ENCODE measurements around the gene PPP1R36. TPM values are rescaled to one million over a fixed set of nuclear protein-coding genes. Genes with fewer than 3 reads are reported as not detected.

The PPP1R36 gene
- total and polyA plus RNA-seq, 2 of the 13 experiments (the other 11 are each of a cell fraction or from before 2014, with no cell fraction given) = 0.11 to 0.17 TPM

DNA sequence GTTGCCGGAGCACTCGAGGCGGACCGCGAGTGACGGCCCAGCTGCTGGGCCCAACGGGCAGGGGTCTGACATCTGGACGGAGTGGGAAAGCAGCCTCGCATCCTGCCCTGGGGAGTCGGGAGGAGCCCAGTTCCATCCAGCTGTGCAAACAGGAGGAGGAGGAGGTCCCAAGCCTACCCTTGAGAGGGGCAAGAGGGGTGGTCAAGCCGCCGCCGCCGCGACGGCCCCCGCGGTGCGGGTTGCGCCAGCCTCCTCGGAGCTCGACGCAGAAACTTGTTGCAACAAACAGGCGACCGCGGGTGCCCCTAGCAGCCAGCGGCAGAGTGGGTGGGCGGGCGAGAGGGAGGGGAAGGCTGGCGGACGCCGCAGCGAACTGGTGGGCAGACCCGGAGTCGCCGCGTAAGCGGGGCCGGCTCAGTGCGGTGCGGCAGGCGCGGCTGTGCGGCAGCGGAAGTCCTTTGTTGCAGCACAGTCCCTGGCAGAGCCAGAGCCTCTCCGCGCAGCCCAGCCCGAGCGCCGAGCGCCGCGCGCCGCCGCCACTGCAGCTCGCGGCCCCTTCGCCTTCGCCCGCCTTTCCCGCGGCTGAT is 45.4 kb upstream of the PPP1R36 start, which contains the start of gene ZBTB1 (continued):
- TF ChIP-seq, protein P1, sequence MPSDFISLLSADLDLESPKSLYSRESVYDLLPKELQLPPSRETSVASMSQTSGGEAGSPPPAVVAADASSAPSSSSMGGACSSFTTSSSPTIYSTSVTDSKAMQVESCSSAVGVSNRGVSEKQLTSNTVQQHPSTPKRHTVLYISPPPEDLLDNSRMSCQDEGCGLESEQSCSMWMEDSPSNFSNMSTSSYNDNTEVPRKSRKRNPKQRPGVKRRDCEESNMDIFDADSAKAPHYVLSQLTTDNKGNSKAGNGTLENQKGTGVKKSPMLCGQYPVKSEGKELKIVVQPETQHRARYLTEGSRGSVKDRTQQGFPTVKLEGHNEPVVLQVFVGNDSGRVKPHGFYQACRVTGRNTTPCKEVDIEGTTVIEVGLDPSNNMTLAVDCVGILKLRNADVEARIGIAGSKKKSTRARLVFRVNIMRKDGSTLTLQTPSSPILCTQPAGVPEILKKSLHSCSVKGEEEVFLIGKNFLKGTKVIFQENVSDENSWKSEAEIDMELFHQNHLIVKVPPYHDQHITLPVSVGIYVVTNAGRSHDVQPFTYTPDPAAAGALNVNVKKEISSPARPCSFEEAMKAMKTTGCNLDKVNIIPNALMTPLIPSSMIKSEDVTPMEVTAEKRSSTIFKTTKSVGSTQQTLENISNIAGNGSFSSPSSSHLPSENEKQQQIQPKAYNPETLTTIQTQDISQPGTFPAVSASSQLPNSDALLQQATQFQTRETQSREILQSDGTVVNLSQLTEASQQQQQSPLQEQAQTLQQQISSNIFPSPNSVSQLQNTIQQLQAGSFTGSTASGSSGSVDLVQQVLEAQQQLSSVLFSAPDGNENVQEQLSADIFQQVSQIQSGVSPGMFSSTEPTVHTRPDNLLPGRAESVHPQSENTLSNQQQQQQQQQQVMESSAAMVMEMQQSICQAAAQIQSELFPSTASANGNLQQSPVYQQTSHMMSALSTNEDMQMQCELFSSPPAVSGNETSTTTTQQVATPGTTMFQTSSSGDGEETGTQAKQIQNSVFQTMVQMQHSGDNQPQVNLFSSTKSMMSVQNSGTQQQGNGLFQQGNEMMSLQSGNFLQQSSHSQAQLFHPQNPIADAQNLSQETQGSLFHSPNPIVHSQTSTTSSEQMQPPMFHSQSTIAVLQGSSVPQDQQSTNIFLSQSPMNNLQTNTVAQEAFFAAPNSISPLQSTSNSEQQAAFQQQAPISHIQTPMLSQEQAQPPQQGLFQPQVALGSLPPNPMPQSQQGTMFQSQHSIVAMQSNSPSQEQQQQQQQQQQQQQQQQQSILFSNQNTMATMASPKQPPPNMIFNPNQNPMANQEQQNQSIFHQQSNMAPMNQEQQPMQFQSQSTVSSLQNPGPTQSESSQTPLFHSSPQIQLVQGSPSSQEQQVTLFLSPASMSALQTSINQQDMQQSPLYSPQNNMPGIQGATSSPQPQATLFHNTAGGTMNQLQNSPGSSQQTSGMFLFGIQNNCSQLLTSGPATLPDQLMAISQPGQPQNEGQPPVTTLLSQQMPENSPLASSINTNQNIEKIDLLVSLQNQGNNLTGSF (CRISPR knock-in tag; IDR thresholded peaks at IDR 0.05) = no peak; the same call in 1 of the 2 replicates
- TF ChIP-seq ZNF644 (CRISPR knock-in tag; IDR thresholded peaks at IDR 0.05; ENCODE audit: low read depth) (no peak), ARID4A (CRISPR knock-in tag; IDR thresholded peaks at IDR 0.05; ENCODE audit: borderline replicate concordance) (no peak; the same call in 1 of the 2 replicates), ZNF83 (CRISPR knock-in tag; IDR thresholded peaks at IDR 0.05; ENCODE audit: borderline replicate concordance) (no peak; the same call in 1 of the 2 replicates), ZNF703 (CRISPR knock-in tag; IDR thresholded peaks at IDR 0.05; ENCODE audit: borderline replicate concordance) (0 out of 2 replicates have a peak, but pooled peaks have one; percentile 59), HIVEP1 (CRISPR knock-in tag; IDR thresholded peaks at IDR 0.05) (no peak; the same call in 1 of the 2 replicates), SMAD3 (CRISPR knock-in tag; IDR thresholded peaks at IDR 0.05) (no peak), ZBTB2 (CRISPR knock-in tag; IDR thresholded peaks at IDR 0.05; ENCODE audit: low read depth) (peak; percentile 13), NFKB2 (CRISPR knock-in tag; IDR thresholded peaks at IDR 0.05; ENCODE audit: borderline replicate concordance) (peak; percentile 51; the same call in 1 of the 2 replicates), ZSCAN31 (CRISPR knock-in tag; IDR thresholded peaks at IDR 0.05; ENCODE audit: low read depth) (no peak), ZNF607 (CRISPR knock-in tag; IDR thresholded peaks at IDR 0.05; ENCODE audit: borderline replicate concordance) (0 out of 2 replicates have a peak, but pooled peaks have one; percentile 17), HMG20A (CRISPR knock-in tag; IDR thresholded peaks at IDR 0.05; ENCODE audit: borderline replicate concordance) (no peak), ZBTB7B (CRISPR knock-in tag; IDR thresholded peaks at IDR 0.05) (peak; percentile 42), IKZF4 (CRISPR knock-in tag; IDR thresholded peaks at IDR 0.05; ENCODE audit: borderline replicate concordance, low read depth, not compliant biosample characterization) (peak; percentile 78), ZNF337 (CRISPR knock-in tag; IDR thresholded peaks at IDR 0.05; ENCODE audit: borderline replicate concordance, low read depth) (no peak)
- TF ChIP-seq, protein P2, sequence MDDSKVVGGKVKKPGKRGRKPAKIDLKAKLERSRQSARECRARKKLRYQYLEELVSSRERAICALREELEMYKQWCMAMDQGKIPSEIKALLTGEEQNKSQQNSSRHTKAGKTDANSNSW (CRISPR knock-in tag; IDR thresholded peaks at IDR 0.05; ENCODE audit: borderline replicate concordance) = no peak
- TF ChIP-seq, protein P3, sequence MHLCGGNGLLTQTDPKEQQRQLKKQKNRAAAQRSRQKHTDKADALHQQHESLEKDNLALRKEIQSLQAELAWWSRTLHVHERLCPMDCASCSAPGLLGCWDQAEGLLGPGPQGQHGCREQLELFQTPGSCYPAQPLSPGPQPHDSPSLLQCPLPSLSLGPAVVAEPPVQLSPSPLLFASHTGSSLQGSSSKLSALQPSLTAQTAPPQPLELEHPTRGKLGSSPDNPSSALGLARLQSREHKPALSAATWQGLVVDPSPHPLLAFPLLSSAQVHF (CRISPR knock-in tag; IDR thresholded peaks at IDR 0.05) = no peak

Measured in HepG2 (cell line).